GM18508 (cell line): ENCODE data around the gene UBE2J2.

ENCODE experiments used
- ATAC-seq: cut with Tn5 transposase; IDR thresholded peaks from one replicate; pipeline ENCODE4 v1.9.1; 2021; ENCODE audit warnings: moderate number of reproducible peaks; ENCODE audit not compliant: insufficient read depth, unreplicated experiment

UBE2J2 gene

GRCh38 chr1:1310109-1310385 is 36.4 kb upstream of the UBE2J2 start:
- no peak for ATAC-seq

GRCh38 chr1:1309251-1310108 is 35.8 kb upstream of the UBE2J2 start:
- ATAC-seq = no peak

- no peak for ATAC-seq
Observed at GRCh38 chr1:1308756-1309250, 35.1 kb upstream of the UBE2J2 start.

DNA sequence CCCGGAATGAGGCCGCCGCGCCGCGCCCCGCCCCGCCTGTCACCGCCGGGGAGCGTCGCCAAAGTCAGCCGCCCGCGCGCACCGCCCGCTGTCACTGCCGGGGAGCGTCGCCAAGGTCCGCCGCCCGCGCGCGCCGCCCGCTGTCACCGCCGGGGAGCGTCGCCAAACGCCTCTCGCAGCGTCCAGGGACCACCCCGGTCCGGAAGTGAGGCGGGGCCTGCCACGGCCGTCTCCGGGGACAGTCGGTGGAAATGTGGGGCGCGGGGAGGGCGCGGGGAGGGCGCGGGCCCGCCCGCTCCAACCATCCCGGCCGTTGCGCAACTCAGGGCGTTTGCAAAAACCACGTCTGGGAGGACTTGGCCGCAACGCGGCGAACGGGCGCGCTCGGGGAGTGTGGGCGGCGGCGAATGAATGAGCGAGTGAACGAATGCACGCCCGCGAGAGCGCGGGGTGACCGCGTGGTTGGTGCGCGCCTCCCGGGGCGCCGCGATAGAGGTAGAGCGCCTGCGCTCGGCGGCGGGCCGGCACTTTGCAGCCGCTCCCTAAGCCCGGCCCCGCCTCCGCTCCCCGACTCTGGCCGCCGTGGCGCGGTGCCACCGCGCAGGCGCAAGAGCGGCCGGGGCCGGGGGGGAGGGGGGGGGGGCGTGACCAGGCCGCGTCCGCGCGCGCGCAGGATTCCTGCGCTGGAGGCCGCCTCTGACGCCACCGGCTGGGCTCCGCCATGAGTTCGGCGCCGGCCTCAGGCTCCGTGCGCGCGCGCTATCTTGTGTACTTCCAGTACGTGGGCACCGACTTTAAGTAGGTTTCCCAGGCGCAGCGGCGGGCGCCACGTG is 34.5 kb upstream of the UBE2J2 start, which contains the start of the genes ACAP3 and PUSL1:
Gene ACAP3, minus strand, starts transcription at position 8 of the 833 bp plus-strand sequence. CDS start 115 bp downstream, outside the sequence.
Gene PUSL1, plus strand, starts transcription at position 675 of the 833 bp plus-strand sequence. Its CDS starts 47 bp downstream, at position 722.
- no peak for ATAC-seq

- no peak for ATAC-seq
Observed at GRCh38 chr1:1307261-1307922, 33.7 kb upstream of the UBE2J2 start.

DNA sequence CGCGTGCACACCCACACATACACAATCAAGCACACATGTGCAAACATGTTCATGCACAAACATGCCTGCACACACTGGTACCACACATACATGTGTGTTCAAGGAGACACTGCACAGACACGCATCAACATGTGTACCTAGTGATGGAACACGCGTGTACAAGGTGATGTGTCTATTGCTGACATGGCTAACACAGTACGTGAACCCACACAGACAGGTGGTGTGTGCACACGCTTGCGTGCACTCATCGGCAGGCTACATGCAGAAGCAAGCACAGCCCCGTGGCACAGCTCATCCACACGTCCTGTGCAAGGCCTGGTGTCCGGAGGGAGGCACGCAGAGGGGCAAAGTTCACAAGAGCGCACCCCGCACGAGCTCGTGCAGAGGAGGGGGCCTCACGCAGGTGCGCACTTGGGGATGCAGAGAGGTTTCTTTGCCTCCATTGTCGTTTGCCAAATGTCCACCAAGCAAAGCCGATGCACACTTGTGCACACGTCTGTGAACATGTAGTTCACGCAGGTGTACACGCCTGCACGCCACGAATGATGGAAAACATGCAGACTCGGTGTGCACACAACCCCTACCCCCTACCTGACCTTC is 33.1 kb upstream of the UBE2J2 start:
- no peak for ATAC-seq

DNA sequence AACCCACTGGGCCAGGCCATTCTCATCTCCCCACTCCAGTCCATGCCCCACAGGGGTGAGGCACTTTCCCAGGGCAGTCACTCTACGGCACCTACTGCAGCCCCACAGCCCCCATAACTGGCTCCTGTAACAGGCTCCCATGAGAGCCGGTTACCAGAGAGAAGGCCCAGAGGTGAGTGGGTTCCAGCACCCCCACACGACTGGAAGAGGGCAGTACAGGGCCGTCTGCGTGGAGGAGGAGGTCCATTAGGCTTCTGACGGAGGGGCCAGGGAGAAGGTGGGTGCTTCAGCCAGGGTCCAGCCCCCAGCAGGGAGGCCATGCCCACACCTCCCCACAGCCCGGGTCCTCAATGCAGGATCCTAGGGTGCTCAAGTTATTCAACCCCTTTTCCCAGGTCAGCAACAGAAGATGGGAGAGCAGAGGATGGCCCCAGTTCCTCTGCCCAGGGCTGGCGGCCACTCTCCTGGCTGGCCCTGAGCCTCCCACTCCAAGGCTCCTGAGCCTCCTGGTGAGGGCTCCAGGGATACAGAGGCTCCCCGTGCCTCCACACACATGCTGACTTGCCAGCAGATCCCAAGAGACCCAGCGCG is 32.5 kb upstream of the UBE2J2 start:
- ATAC-seq = no peak

DNA sequence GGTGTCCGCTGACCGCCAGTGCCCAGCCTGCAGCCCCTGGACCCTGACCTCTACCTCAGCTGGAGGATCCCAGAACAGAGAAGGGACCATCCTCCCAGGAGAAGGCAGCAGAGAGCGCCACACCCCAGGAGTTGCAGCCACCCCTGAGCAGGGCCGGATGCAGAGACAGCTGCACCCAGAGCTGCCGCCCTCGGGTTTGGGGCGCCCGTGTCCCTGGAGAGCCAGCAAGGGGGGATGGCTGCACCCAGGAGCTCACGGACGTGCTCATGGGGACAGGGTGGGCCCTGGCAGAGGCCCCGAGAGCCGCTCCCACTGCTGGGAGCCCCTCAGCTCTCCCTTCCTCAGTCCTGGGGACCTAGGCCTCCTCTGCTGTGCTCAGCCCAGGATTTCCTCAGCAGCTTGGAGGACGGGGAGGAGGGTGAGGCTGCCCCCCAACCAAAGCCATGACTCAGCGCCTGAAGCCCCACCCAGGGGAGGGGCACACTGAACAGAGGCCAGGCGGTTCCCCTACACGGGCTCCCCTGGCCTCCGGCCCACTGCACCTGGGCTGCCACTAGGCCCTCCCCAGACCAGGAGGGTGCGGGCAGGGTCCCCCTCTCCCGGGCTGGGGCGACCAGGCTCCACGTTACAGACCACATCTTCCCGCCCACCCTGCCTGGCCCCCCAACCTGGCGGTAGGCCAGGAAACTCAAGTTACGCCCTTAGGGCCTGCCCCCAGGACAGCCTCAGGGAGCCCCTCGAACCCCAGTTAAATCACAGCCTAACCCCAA is 31.8 kb upstream of the UBE2J2 start:
- no peak for ATAC-seq

- ATAC-seq = no peak
Observed at GRCh38 chr1:1304331-1305299, 31.0 kb upstream of the UBE2J2 start.

- ATAC-seq = no peak
Observed at GRCh38 chr1:1303736-1304135, 30.1 kb upstream of the UBE2J2 start.

DNA sequence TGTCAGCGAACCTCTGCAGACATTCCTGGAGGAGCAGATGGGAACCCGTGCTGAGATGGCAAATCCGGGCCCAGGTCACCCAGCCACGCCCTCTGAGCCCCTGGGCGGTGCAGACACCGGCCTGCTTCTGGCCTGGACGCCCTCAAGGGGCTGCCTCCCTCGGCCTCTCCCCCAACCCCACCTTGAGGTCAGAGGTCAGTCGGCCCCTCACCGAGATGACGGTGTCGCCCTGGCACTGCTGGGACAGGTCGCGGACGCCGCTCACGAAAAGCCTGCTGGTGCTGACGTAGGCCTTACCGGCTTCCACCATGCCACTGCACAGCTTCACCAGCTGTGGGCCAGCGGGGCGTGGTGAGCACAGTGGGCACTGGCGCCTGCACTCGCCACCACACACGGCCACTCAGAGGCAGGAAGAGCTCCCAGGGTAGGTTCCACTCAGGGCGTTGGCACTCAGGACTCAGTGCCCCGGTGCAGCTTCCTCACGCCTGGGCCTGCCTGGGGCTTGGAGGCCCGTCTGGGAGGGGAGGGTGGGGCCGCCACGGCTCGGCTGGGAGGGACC is 29.4 kb upstream of the UBE2J2 start:
- ATAC-seq = no peak

DNA sequence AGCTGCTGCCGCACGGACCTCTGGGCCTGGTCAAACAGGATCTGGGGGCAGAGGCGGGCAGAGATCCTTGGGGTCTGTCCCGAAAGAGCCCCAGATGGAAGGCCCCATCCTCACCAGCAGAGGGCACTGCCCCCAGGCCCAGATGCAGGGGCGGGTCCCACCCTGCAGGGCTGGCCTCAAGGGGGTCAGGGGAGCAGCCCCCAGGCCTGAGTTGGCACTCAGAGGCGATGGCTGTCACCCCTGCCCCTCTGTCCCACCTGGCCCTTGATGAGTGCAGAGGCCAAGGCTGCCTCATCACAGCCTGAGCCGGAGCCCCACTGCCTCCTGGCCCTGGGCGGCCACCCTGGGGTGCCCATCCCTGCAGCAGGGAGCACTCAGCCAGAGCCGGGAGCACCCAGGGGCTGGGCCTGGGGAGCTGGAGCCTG is 28.4 kb upstream of the UBE2J2 start:
- ATAC-seq = no peak

GRCh38 chr1:1300352-1300739 is 26.7 kb upstream of the UBE2J2 start:
- ATAC-seq = no peak

- no peak for ATAC-seq
Observed at GRCh38 chr1:1299686-1300351, 26.2 kb upstream of the UBE2J2 start.

DNA sequence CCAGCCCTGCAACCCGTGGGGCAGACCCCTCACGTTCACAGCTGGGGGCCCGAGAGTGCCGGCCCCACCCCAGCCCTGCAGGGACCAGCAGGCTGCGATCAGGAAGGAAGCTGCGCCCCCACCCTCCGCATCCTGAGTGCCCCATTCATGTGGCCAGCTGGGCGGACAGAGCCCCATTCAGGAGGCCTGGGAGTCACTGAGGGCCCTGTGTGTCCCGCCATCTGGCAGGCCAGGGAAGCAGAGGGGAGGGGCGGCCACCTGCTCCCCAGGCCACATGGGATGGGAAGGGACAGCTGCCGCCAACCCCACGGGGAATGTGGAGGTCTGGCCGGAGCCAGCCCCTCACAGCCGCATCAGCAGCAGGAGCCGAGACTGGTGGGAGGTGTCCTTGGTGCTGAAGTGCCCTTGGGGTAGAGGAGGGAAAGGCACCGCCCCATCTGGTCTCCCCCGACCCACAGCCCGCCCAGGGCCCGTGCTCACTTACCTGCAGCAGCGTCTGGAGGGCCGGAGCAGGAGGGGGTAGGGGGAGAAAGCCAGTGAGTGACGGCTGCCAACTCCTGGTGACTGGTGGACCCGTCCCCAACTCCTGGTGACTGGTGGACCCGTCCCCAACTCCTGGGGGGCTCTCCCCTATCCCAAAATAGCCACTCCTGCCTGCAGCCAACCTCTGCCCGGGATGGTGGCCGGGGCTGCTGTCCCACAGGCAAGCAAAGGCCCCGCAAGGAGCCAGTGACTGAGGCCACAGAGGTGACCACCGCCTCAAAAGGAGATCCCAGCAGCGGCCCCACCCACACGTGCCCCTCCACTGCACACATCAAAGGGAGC is 25.4 kb upstream of the UBE2J2 start:
- ATAC-seq = no peak

GRCh38 chr1:1297802-1298424 is 24.3 kb upstream of the UBE2J2 start:
- no peak for ATAC-seq
